Measurements from ENCODE around the gene NRG3.

GRCh38 chr10:83012866-83013265 lies 1137.9 kb downstream of the NRG3 start:
- TF ChIP-seq CTCF (IDR thresholded peaks at IDR 0.05; ENCODE audit: low read length), result no peak
- TF ChIP-seq EZH2 (IDR thresholded peaks at IDR 0.05; ENCODE audit: borderline replicate concordance, low read length), result no peak
